Fibroblast of the aortic adventitia (primary cell): ENCODE measurements around the gene BAIAP3. TPM values are rescaled to one million over a fixed set of nuclear protein-coding genes. Genes with fewer than 3 reads are reported as not detected.

Experiments used
- DNase-seq: peaks from one replicate; pipeline ENCODE4 v3.0.0-alpha.2; 2010; ENCODE audit warnings: low read depth
- H3K4me3 ChIP-seq: 2 replicates; pipeline ENCODE4 v1.5.1; 2011; ENCODE audit warnings: low read depth, mild to moderate bottlenecking, control low read depth, low read length, moderate library complexity
- total RNA-seq: library from RNA; depleted of rRNA; stranded (reverse); fragments of >200 nt; gene quantifications from 2 replicates; pipeline ENCODE4 v1.2.3, GENCODE V29; 2012; ENCODE audit warnings: low replicate concordance
- TF ChIP-seq, protein P1 (sequence below): IDR thresholded peaks from 2 replicates; pipeline ENCODE4 v1.5.1; 2011; ENCODE audit warnings: mild to moderate bottlenecking, low read length, control low read depth, inconsistent platforms; ENCODE audit not compliant: insufficient read depth

BAIAP3 gene
- total RNA-seq, 1 donor, result 0.09 TPM

DNA sequence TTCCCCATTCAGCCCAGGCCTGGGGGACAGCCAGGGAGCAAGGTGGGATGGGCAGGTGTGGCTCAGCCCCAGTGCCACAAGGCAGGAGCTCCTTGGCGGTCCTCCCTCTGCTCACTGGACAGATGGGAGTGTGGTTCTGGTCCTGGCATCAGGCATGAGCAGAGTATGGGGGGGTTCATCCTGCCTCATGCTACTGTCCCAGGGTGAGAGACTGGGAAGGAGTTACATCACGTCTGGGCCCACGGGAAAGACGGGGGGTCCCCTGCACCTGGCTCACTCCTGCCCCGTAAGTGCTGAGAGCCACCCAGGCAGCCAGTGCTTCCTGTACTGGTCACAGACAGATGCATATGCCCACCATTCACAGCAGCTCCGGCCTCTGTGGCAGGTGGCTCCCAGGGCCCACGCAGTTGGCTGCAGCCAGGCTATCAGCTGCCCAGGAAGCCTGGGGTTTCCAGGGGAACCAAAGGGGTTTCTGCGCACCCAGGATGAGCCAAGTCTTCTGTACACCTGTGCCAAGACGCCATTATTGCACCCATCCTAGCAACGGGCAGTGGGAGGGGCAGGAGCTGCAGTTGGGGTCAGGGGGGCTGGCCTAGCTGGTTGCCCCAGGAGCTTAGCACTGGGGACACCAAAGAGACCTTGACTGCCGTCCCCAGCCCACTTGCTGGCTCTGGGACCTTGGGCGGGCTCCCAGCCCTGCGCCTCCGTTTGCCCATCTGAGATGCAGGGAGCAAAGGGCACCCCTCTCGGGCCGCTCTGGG lies 1.9 kb downstream of the BAIAP3 start:
- no peak overlapping the region for H3K4me3 ChIP-seq
- TF ChIP-seq, protein P1, sequence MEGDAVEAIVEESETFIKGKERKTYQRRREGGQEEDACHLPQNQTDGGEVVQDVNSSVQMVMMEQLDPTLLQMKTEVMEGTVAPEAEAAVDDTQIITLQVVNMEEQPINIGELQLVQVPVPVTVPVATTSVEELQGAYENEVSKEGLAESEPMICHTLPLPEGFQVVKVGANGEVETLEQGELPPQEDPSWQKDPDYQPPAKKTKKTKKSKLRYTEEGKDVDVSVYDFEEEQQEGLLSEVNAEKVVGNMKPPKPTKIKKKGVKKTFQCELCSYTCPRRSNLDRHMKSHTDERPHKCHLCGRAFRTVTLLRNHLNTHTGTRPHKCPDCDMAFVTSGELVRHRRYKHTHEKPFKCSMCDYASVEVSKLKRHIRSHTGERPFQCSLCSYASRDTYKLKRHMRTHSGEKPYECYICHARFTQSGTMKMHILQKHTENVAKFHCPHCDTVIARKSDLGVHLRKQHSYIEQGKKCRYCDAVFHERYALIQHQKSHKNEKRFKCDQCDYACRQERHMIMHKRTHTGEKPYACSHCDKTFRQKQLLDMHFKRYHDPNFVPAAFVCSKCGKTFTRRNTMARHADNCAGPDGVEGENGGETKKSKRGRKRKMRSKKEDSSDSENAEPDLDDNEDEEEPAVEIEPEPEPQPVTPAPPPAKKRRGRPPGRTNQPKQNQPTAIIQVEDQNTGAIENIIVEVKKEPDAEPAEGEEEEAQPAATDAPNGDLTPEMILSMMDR, result no peak
- DNase-seq, result no peak

DNA sequence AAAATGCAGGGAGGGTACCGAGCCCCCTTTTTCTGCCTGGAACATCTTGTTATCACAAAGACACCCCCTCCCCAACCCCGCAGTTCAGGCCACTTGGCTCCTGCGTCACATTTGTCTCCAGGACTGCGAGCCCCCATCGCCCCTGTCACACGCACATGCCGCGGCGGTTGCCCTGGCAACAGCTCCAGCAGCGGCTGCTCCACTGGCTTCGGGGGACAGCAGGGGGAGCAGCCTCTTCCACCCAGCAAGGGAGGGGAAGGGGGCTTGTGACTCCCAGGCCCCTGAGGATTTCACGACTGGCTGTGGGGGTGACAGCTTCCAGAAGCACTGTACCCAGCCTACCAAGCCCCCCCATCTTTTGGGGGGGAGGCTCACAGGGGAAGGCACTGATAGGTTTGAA lies 2.6 kb downstream of the BAIAP3 start:
- DNase-seq, result no peak
- TF ChIP-seq, protein P1, result no peak
- no peak overlapping the region for H3K4me3 ChIP-seq

DNA sequence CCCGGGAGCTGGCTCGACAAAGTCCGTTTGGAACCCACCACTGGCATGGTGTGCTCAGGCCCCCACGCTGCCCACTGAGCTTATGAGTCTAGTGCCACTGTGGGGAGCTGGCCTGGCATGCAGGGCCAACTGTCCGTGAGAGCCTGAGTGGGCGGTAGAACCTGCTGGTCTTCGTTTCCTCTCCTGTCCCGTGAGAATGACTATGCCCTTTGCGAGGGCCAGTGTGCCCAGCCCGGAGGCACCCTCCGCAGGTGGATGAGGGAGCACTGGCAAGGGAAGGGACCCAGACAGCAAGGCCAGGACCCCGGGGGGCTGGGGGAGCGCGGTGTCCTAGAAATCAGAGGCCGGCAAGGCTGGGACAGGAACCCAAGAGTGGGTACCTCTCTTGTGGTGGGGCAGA lies 3.2 kb downstream of the BAIAP3 start:
- no peak for DNase-seq
- TF ChIP-seq, protein P1, result no peak
- no peak overlapping the region for H3K4me3 ChIP-seq

DNA sequence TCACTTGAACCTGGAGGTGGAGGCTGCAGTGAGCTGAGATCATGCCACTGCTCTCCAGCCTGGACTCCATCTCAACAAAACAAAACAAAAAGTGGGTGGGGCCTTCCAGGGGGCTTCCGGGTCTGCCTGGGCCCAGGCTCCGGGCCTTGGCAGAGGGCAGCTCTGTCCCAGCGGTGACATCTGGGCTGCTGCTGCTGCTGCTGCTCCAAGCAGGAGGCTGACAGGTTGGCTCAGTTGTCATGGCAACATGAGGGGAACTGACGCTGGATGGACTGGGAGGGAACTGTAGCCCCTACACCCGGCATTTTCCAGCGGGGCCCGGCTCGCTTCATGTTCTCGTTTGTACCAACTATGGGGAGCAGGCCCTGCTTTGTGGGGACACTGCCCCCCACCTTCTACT lies 4.0 kb downstream of the BAIAP3 start:
- DNase-seq, result no peak
- no peak overlapping the region for H3K4me3 ChIP-seq
- TF ChIP-seq, protein P1, result no peak

DNA sequence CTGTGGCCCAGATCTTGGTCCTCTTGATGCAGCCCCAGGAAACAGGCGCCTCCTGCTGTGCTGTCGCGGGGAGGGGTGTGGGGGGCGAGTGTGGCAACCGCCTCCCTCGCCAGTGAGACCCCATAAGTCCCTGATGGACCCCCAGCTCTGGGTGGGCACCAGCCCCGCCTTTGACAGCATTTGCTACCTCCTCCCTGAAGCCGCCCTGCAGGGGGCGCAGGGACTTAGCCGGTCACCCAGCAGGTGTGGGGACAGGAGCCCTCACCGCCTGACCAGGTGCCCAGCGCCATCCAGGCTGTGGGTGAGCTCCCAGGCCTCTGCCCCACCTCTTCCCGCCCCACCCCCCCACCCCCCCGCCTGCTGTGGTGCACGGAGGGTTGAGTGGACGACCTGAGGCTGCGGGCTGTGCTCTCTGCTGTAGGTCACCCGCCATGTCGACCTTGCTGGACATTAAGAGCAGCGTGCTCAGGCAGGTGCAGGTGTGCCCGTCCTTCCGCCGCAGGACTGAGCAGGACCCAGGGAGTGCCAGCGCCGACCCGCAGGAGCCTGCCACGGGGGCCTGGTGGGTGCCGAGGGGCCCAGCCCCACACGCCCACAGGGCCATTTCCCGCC lies 4.8 kb downstream of the BAIAP3 start:
- DNase-seq, result no peak
- TF ChIP-seq, protein P1, result peak; percentile 7
- H3K4me3 ChIP-seq, result no peak overlapping the region

DNA sequence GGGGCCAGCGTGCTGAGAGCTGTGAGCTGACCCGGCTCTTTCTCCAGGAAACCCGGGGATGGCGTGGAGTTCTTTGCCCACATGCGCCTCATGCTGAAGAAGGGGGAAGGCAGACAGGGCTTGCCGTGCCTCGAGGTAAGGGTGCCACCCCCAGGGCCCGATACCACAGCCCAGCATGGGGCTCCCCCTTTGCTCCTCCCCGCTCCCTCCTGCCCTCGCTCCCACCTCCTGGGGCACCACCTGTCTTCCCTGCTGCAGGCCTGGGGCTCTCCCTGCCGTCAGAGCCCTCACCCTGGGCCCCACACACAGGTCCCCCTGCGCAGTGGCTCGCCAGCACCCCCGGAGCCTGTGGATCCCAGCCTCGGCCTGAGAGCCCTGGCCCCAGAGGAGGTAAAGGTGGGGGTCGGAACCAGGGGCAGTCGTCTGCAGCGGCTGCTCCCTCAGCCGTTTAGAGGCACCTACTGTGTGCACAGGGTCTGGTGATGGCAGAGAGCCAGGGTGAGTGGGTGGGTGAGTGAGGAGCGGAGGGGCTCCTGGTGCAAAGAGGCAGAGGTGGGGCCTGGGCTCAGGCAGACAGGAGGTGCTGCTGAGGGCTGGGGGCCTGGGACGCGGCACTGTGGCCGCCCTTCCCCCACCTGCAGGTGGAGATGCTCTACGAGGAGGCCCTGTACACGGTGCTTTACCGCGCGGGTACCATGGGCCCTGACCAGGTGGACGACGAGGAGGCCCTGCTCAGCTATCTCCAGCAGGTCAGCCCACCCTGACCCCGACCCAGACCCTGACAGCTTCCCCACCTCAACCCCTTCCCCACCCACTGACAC lies 5.6 kb downstream of the BAIAP3 start:
- H3K4me3 ChIP-seq, result no peak overlapping the region
- no peak for DNase-seq
- TF ChIP-seq, protein P1, result no peak
